SK-N-SH (cell line): ENCODE results near the gene RYR3.

Experiments used
- CHD2 ChIP-seq: fragments of 150-350 bp; IDR thresholded peaks from 2 replicates; pipeline ENCODE4 v1.6.1; 2018; ENCODE audit warnings: low read length; ENCODE audit not compliant: partially characterized antibody
- EP300 ChIP-seq, 2 experiments: IDR thresholded peaks; 2 replicates each; pipeline versions ENCODE4 v1.4.0 to v1.6.1; 2012; ENCODE audit warnings: borderline replicate concordance in 1 of 2, low read depth in 1 of 2, low read length in 1 of 2
- GABPA ChIP-seq: IDR thresholded peaks from 2 replicates; pipeline ENCODE4 v1.4.0; 2012; ENCODE audit warnings: low read depth, mild to moderate bottlenecking
- MXI1 ChIP-seq: IDR thresholded peaks from 2 replicates; pipeline ENCODE4 v1.6.1; 2012; ENCODE audit warnings: mild to moderate bottlenecking, low read depth, low read length, improper control_type of control experiment
- POLR2AphosphoS5 ChIP-seq: IDR thresholded peaks from 2 replicates; pipeline ENCODE4 v1.6.1; 2012; ENCODE audit warnings: low read depth, low read length
- RCOR1 ChIP-seq: fragments of 150-350 bp; IDR thresholded peaks from 2 replicates; pipeline ENCODE4 v1.6.1; 2017; ENCODE audit warnings: antibody characterized with exemption, low read length
- RFX5 ChIP-seq: IDR thresholded peaks from 2 replicates; pipeline ENCODE4 v1.6.1; 2012; ENCODE audit warnings: mild to moderate bottlenecking, improper control_type of control experiment, low read length
- SIN3A ChIP-seq: IDR thresholded peaks from 2 replicates; pipeline ENCODE4 v1.6.1; 2012; ENCODE audit warnings: low read depth, mild to moderate bottlenecking, low read length, moderate library complexity, borderline replicate concordance
- TF ChIP-seq, protein P1 (sequence below): fragments of 200-600 bp; sonication (generic); IDR thresholded peaks from 2 replicates; pipeline ENCODE4 v1.6.1; 2017; ENCODE audit warnings: antibody characterized with exemption, mild to moderate bottlenecking, moderate library complexity
- TF ChIP-seq, protein P2 (sequence below): fragments of 150-350 bp; IDR thresholded peaks from 2 replicates; pipeline ENCODE4 v1.6.1; 2017; ENCODE audit warnings: antibody characterized with exemption, low read length, low read depth, borderline replicate concordance
- TF ChIP-seq, protein P3 (sequence below): IDR thresholded peaks from 2 replicates; pipeline ENCODE4 v1.6.1; 2012; ENCODE audit warnings: mild to moderate bottlenecking, low read depth, low read length, moderate library complexity
- TF ChIP-seq, protein P4 (sequence below): IDR thresholded peaks from 2 replicates; pipeline ENCODE4 v1.4.0; 2012; ENCODE audit warnings: low read depth, borderline replicate concordance

- TF ChIP-seq, protein P1, sequence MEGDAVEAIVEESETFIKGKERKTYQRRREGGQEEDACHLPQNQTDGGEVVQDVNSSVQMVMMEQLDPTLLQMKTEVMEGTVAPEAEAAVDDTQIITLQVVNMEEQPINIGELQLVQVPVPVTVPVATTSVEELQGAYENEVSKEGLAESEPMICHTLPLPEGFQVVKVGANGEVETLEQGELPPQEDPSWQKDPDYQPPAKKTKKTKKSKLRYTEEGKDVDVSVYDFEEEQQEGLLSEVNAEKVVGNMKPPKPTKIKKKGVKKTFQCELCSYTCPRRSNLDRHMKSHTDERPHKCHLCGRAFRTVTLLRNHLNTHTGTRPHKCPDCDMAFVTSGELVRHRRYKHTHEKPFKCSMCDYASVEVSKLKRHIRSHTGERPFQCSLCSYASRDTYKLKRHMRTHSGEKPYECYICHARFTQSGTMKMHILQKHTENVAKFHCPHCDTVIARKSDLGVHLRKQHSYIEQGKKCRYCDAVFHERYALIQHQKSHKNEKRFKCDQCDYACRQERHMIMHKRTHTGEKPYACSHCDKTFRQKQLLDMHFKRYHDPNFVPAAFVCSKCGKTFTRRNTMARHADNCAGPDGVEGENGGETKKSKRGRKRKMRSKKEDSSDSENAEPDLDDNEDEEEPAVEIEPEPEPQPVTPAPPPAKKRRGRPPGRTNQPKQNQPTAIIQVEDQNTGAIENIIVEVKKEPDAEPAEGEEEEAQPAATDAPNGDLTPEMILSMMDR: no peak
- TF ChIP-seq, protein P2, sequence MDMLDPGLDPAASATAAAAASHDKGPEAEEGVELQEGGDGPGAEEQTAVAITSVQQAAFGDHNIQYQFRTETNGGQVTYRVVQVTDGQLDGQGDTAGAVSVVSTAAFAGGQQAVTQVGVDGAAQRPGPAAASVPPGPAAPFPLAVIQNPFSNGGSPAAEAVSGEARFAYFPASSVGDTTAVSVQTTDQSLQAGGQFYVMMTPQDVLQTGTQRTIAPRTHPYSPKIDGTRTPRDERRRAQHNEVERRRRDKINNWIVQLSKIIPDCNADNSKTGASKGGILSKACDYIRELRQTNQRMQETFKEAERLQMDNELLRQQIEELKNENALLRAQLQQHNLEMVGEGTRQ: no peak
- TF ChIP-seq EP300 (IDR thresholded peaks at IDR 0.05; ENCODE audit: borderline replicate concordance in 1 of 2, low read depth in 1 of 2, low read length in 1 of 2) (no peak), RCOR1 (no peak), POLR2AphosphoS5 (no peak), SIN3A (no peak), RFX5 (no peak), GABPA (no peak), CHD2 (no peak), MXI1 (no peak)
- TF ChIP-seq, protein P3, sequence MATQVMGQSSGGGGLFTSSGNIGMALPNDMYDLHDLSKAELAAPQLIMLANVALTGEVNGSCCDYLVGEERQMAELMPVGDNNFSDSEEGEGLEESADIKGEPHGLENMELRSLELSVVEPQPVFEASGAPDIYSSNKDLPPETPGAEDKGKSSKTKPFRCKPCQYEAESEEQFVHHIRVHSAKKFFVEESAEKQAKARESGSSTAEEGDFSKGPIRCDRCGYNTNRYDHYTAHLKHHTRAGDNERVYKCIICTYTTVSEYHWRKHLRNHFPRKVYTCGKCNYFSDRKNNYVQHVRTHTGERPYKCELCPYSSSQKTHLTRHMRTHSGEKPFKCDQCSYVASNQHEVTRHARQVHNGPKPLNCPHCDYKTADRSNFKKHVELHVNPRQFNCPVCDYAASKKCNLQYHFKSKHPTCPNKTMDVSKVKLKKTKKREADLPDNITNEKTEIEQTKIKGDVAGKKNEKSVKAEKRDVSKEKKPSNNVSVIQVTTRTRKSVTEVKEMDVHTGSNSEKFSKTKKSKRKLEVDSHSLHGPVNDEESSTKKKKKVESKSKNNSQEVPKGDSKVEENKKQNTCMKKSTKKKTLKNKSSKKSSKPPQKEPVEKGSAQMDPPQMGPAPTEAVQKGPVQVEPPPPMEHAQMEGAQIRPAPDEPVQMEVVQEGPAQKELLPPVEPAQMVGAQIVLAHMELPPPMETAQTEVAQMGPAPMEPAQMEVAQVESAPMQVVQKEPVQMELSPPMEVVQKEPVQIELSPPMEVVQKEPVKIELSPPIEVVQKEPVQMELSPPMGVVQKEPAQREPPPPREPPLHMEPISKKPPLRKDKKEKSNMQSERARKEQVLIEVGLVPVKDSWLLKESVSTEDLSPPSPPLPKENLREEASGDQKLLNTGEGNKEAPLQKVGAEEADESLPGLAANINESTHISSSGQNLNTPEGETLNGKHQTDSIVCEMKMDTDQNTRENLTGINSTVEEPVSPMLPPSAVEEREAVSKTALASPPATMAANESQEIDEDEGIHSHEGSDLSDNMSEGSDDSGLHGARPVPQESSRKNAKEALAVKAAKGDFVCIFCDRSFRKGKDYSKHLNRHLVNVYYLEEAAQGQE: no peak
- TF ChIP-seq, protein P4, sequence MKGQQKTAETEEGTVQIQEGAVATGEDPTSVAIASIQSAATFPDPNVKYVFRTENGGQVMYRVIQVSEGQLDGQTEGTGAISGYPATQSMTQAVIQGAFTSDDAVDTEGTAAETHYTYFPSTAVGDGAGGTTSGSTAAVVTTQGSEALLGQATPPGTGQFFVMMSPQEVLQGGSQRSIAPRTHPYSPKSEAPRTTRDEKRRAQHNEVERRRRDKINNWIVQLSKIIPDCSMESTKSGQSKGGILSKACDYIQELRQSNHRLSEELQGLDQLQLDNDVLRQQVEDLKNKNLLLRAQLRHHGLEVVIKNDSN: no peak
These were observed 5.8 kb upstream of the RYR3 start for GRCh38 chr15:33304924-33305323.
